ENCODE measurements around the gene FAF1.

FAF1 gene

GRCh38 chr1:50852889-50853288 lies 107.2 kb downstream of the FAF1 start:
- TF ChIP-seq, protein P1, sequence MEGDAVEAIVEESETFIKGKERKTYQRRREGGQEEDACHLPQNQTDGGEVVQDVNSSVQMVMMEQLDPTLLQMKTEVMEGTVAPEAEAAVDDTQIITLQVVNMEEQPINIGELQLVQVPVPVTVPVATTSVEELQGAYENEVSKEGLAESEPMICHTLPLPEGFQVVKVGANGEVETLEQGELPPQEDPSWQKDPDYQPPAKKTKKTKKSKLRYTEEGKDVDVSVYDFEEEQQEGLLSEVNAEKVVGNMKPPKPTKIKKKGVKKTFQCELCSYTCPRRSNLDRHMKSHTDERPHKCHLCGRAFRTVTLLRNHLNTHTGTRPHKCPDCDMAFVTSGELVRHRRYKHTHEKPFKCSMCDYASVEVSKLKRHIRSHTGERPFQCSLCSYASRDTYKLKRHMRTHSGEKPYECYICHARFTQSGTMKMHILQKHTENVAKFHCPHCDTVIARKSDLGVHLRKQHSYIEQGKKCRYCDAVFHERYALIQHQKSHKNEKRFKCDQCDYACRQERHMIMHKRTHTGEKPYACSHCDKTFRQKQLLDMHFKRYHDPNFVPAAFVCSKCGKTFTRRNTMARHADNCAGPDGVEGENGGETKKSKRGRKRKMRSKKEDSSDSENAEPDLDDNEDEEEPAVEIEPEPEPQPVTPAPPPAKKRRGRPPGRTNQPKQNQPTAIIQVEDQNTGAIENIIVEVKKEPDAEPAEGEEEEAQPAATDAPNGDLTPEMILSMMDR (IDR thresholded peaks at IDR 0.05) = no peak

DNA sequence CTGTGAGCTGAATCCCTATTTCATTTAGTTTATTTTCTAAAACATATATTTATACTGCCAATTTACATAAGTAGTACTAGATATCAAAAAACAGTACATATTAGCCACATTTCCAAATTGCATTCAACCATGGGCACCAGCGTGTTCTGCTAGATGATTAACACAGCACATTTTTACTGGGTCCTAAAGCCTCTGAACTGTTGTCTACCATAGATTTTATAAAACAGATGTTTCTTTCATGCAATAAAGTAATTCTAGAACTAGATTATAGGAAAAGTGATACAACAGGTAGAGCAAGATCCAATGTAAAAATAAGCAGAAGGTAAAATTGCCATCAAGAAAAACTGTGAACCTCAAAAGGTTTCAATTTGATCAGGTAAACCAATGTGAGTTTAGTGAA lies 108.6 kb downstream of the FAF1 start:
- TF ChIP-seq, protein P1 (IDR thresholded peaks at IDR 0.05) = no peak

DNA sequence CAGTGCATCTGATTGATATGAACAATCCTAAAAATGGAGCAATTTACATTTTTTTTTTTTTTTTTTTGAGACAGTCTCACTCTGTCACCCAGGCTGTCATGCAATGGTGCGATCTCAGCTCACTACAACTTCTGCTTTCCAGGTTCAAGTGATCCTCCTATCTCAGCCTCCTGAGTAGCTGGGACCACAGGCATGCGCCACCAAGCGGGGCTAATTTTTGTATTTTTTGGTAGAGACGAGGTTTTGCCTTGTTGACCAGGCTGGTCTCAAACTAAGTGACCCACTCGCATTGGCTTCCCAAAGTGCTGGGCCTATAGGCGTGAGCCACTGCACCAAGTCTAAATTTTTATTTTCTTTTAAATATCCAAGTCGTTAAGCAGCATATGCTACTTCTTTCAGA lies 109.0 kb downstream of the FAF1 start:
- TF ChIP-seq, protein P1 (IDR thresholded peaks at IDR 0.05) = no peak

DNA sequence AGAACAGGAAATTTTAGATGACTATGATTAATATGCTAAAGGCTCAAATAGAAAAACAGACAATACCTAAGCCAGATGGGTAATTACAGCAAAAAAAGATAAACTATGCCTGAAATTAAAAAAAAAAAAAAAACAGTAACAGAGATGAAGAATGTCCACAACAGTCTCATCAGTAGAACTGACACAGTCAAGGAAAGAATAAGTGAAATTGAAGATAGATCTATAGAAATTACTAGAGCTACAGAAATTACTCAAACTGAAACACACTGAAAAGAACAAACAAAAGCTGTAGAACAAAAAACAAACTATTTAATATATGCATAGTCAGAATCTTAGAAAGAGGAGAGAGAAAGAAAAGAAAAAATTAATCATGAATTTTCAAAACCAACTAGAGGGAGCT lies 112.8 kb downstream of the FAF1 start:
- TF ChIP-seq, protein P1 (IDR thresholded peaks at IDR 0.05) = no peak

- TF ChIP-seq, protein P1 (IDR thresholded peaks at IDR 0.05) = no peak
Observed at GRCh38 chr1:50846224-50846839, 113.7 kb downstream of the FAF1 start.

GRCh38 chr1:50841791-50842387 lies 118.2 kb downstream of the FAF1 start:
- TF ChIP-seq, protein P1 (IDR thresholded peaks at IDR 0.05) = no peak

- TF ChIP-seq, protein P1 (IDR thresholded peaks at IDR 0.05) = no peak
Observed at GRCh38 chr1:50836117-50836516, 124.0 kb downstream of the FAF1 start.
